ENCODE measurements around the gene FOXF2.
"Not testable (repeated sequence)": the region's sequence is repeated elsewhere in the genome, so short reads cannot be mapped to it uniquely, and the experiment has no call there.

The FOXF2 gene

GRCh38 chr6:1389369-1390132, at the start of gene FOXF2:
Gene FOXF2 (plus strand): TSS chr6:1389576. CDS start chr6:1389948, 372 bp downstream.
- no peak for DNase-seq

- DNase-seq = no peak
Measured at GRCh38 chr6:1346101-1346500, 43.3 kb upstream of the FOXF2 start.

GRCh38 chr6:1346558-1347091, 42.8 kb upstream of the FOXF2 start:
- no peak for DNase-seq

GRCh38 chr6:1347161-1347560, 42.2 kb upstream of the FOXF2 start:
- no peak for DNase-seq

- DNase-seq = no peak
Measured at GRCh38 chr6:1348675-1349074, 40.7 kb upstream of the FOXF2 start.

- no peak for DNase-seq
Measured at GRCh38 chr6:1349655-1350054, 39.7 kb upstream of the FOXF2 start.

- no peak for DNase-seq
Measured at GRCh38 chr6:1351381-1352008, 37.9 kb upstream of the FOXF2 start.

- DNase-seq = not testable (repeated sequence)
Measured at GRCh38 chr6:1355068-1355467, 34.3 kb upstream of the FOXF2 start.

- not testable (repeated sequence) for DNase-seq
Measured at GRCh38 chr6:1361717-1362116, 27.7 kb upstream of the FOXF2 start.

- DNase-seq = no peak
Measured at GRCh38 chr6:1362643-1363042, 26.7 kb upstream of the FOXF2 start.

- no peak for DNase-seq
Measured at GRCh38 chr6:1363298-1363697, 26.1 kb upstream of the FOXF2 start.

GRCh38 chr6:1363729-1364572, 25.4 kb upstream of the FOXF2 start:
- DNase-seq = no peak

GRCh38 chr6:1364791-1365190, 24.6 kb upstream of the FOXF2 start:
- DNase-seq = no peak

- DNase-seq = no peak
Measured at GRCh38 chr6:1365686-1366085, 23.7 kb upstream of the FOXF2 start.

GRCh38 chr6:1367771-1368170, 21.6 kb upstream of the FOXF2 start:
- DNase-seq = no peak

- no peak for DNase-seq
Measured at GRCh38 chr6:1368940-1369339, 20.4 kb upstream of the FOXF2 start.

- not testable (repeated sequence) for DNase-seq
Measured at GRCh38 chr6:1369695-1370094, 19.7 kb upstream of the FOXF2 start.

- DNase-seq = no peak
Measured at GRCh38 chr6:1371933-1372332, 17.4 kb upstream of the FOXF2 start.

GRCh38 chr6:1372690-1373089, 16.7 kb upstream of the FOXF2 start:
- DNase-seq = no peak

- no peak for DNase-seq
Measured at GRCh38 chr6:1376653-1377052, 12.7 kb upstream of the FOXF2 start.

GRCh38 chr6:1377526-1377925, 11.8 kb upstream of the FOXF2 start:
- no peak for DNase-seq

- DNase-seq = no peak
Measured at GRCh38 chr6:1378065-1379016, 11.0 kb upstream of the FOXF2 start.

All from hematopoietic multipotent progenitor cell treated with erythropoietin and hydrocortisone succinate and interleukin-3 and kit ligand, for 8 days (in vitro differentiated cells).